Measurements from ENCODE around the gene SCMH1.
A peak's percentile ranks its signal among the peaks of the same experiment; 100 is the strongest.

SCMH1 gene

GRCh38 chr1:40979241-40980067 is 262.7 kb downstream of the SCMH1 start, which contains the start of gene CTPS1:
CTPS1 (plus strand) TSS chr1:40979696; CDS start chr1:40983291, 3,595 bp downstream.
- DNase-seq = peak; percentile 47 to 99 (median 95)

- DNase-seq = no peak
Observed at GRCh38 chr1:40978886-40979240, 263.2 kb downstream of the SCMH1 start.

GRCh38 chr1:40977716-40978115 is 264.4 kb downstream of the SCMH1 start:
- no peak for DNase-seq
